ENCODE results near the gene CSGALNACT2. TPM values are rescaled to one million over a fixed set of nuclear protein-coding genes. Genes with fewer than 3 reads are reported as not detected.

The CSGALNACT2 gene
- total RNA-seq, 1 experiment from 2014 or later, result 10.0 TPM

- intact Hi-C loops (cut with micrococcal nuclease; ENCODE audit: unreplicated experiment), result no loop called here
- H3K36me3 Mint-ChIP-seq (ENCODE audit: insufficient read depth, unreplicated experiment), result peaks cover 7% of the 10 kb centered on the region
- no peak for DNase-seq
- CTCF ChIA-PET, result no interaction called here
- BruUV-seq (replicated peaks), result no TSS peak
- H3K9me3 Mint-ChIP-seq (ENCODE audit: low read depth, unreplicated experiment), result no peaks in the 10 kb centered on the region
- no peak for TF ChIP-seq CTCF (IDR thresholded peaks at IDR 0.05; ENCODE audit: unreplicated experiment)
- H3K4me3 Mint-ChIP-seq (ENCODE audit: low read depth, unreplicated experiment), result no peak overlapping the region
- peaks cover 29% of the 10 kb centered on the region for H3K27me3 Mint-ChIP-seq (ENCODE audit: unreplicated experiment)
- H3K4me1 Mint-ChIP-seq (ENCODE audit: low read depth, unreplicated experiment), result peaks cover 9% of the 10 kb centered on the region
- H3K27ac Mint-ChIP-seq (ENCODE audit: unreplicated experiment), result no peak overlapping the region
Observed at GRCh38 chr10:43224321-43224720, 86.1 kb downstream of the CSGALNACT2 start.

- CTCF ChIA-PET, result no interaction called here
- Mint-ChIP-seq H3K9me3 (ENCODE audit: low read depth, unreplicated experiment) (no peaks in the 10 kb centered on the region), H3K4me3 (ENCODE audit: low read depth, unreplicated experiment) (no peak overlapping the region), H3K27ac (ENCODE audit: unreplicated experiment) (no peak overlapping the region), H3K4me1 (ENCODE audit: low read depth, unreplicated experiment) (peaks cover 9% of the 10 kb centered on the region), H3K27me3 (ENCODE audit: unreplicated experiment) (peaks cover 29% of the 10 kb centered on the region), H3K36me3 (ENCODE audit: insufficient read depth, unreplicated experiment) (peaks cover 7% of the 10 kb centered on the region)
- no peak for DNase-seq
- TF ChIP-seq CTCF (IDR thresholded peaks at IDR 0.05; ENCODE audit: unreplicated experiment), result no peak
- no TSS peak for BruUV-seq (replicated peaks)
- intact Hi-C loops (cut with micrococcal nuclease; ENCODE audit: unreplicated experiment), result no loop called here
Observed at GRCh38 chr10:43225004-43225786, 87.0 kb downstream of the CSGALNACT2 start.

GRCh38 chr10:43225787-43226153 lies 87.5 kb downstream of the CSGALNACT2 start:
- Mint-ChIP-seq H3K27me3 (ENCODE audit: unreplicated experiment) (peaks cover 30% of the 10 kb centered on the region), H3K36me3 (ENCODE audit: insufficient read depth, unreplicated experiment) (peaks cover 7% of the 10 kb centered on the region), H3K27ac (ENCODE audit: unreplicated experiment) (no peak overlapping the region), H3K4me1 (ENCODE audit: low read depth, unreplicated experiment) (peaks cover 9% of the 10 kb centered on the region), H3K9me3 (ENCODE audit: low read depth, unreplicated experiment) (no peaks in the 10 kb centered on the region), H3K4me3 (ENCODE audit: low read depth, unreplicated experiment) (no peak overlapping the region)
- no peak for TF ChIP-seq CTCF (IDR thresholded peaks at IDR 0.05; ENCODE audit: unreplicated experiment)
- BruUV-seq (replicated peaks), result no TSS peak
- CTCF ChIA-PET, result no interaction called here
- intact Hi-C loops (cut with micrococcal nuclease; ENCODE audit: unreplicated experiment), result no loop called here
- DNase-seq, result no peak

- Mint-ChIP-seq H3K4me1 (ENCODE audit: low read depth, unreplicated experiment) (peaks cover 9% of the 10 kb centered on the region), H3K27ac (ENCODE audit: unreplicated experiment) (no peak overlapping the region), H3K4me3 (ENCODE audit: low read depth, unreplicated experiment) (no peak overlapping the region), H3K36me3 (ENCODE audit: insufficient read depth, unreplicated experiment) (peaks cover 7% of the 10 kb centered on the region), H3K9me3 (ENCODE audit: low read depth, unreplicated experiment) (no peaks in the 10 kb centered on the region), H3K27me3 (ENCODE audit: unreplicated experiment) (peaks cover 37% of the 10 kb centered on the region)
- TF ChIP-seq CTCF (IDR thresholded peaks at IDR 0.05; ENCODE audit: unreplicated experiment), result no peak
- intact Hi-C loops (cut with micrococcal nuclease; ENCODE audit: unreplicated experiment), result no loop called here
- CTCF ChIA-PET, result no interaction called here
- no peak for DNase-seq
- no TSS peak for BruUV-seq (replicated peaks)
Observed at GRCh38 chr10:43226441-43226840, 88.2 kb downstream of the CSGALNACT2 start.
